KOPT-K1 (cell line): ENCODE measurements around the gene KCNK16.
"Not testable (repeated sequence)": the region's sequence is repeated elsewhere in the genome, so short reads cannot be mapped to it uniquely, and the experiment has no call there.

ENCODE experiments used
- H3K27ac ChIP-seq: fragments of 200-600 bp; sonication (generic); 2 replicates; pipeline ENCODE4 v1.5.1; 2016; ENCODE audit warnings: antibody characterized with exemption, mild to moderate bottlenecking, low read depth, low read length; ENCODE audit not compliant: poor library complexity, severe bottlenecking
- H3K36me3 ChIP-seq: fragments of 200-600 bp; sonication (generic); 2 replicates; pipeline ENCODE4 v1.5.1; 2017; ENCODE audit warnings: antibody characterized with exemption, mild to moderate bottlenecking, low read length, moderate library complexity; ENCODE audit not compliant: insufficient read depth
- H3K9me3 ChIP-seq: fragments of 200-600 bp; sonication (generic); 2 replicates; pipeline ENCODE4 v1.5.1; 2017; ENCODE audit warnings: antibody characterized with exemption, low read length, mild to moderate bottlenecking; ENCODE audit not compliant: insufficient read depth, poor library complexity, severe bottlenecking

Gene KCNK16

GRCh38 chr6:39302669-39303424 lies 19.7 kb downstream of the KCNK16 start:
- H3K27ac ChIP-seq = no peak overlapping the region
- H3K36me3 ChIP-seq = no peaks in the 10 kb centered on the region
- H3K9me3 ChIP-seq = no peaks in the 10 kb centered on the region

GRCh38 chr6:39302011-39302410 lies 20.5 kb downstream of the KCNK16 start:
- Histone ChIP-seq H3K36me3 (no peaks in the 10 kb centered on the region), H3K27ac (no peak overlapping the region), H3K9me3 (no peaks in the 10 kb centered on the region)

- Histone ChIP-seq H3K36me3 (no peaks in the 10 kb centered on the region), H3K27ac (no peak overlapping the region), H3K9me3 (no peaks in the 10 kb centered on the region)
Measured at GRCh38 chr6:39301606-39302005, 20.9 kb downstream of the KCNK16 start.

GRCh38 chr6:39300739-39301138 lies 21.8 kb downstream of the KCNK16 start:
- H3K36me3 ChIP-seq = no peaks in the 10 kb centered on the region
- no peaks in the 10 kb centered on the region for H3K9me3 ChIP-seq
- no peak overlapping the region for H3K27ac ChIP-seq

- no peaks in the 10 kb centered on the region for H3K9me3 ChIP-seq
- H3K27ac ChIP-seq = no peak overlapping the region
- no peaks in the 10 kb centered on the region for H3K36me3 ChIP-seq
Measured at GRCh38 chr6:39298061-39298460, 24.4 kb downstream of the KCNK16 start.

- Histone ChIP-seq H3K36me3 (no peaks in the 10 kb centered on the region), H3K27ac (no peak overlapping the region), H3K9me3 (no peaks in the 10 kb centered on the region)
Measured at GRCh38 chr6:39296745-39297640, 25.5 kb downstream of the KCNK16 start.

GRCh38 chr6:39295611-39296011 lies 26.9 kb downstream of the KCNK16 start:
- Histone ChIP-seq H3K27ac (no peak overlapping the region), H3K9me3 (no peaks in the 10 kb centered on the region), H3K36me3 (no peaks in the 10 kb centered on the region)

- Histone ChIP-seq H3K36me3 (no peaks in the 10 kb centered on the region), H3K27ac (no peak overlapping the region), H3K9me3 (no peaks in the 10 kb centered on the region)
Measured at GRCh38 chr6:39294899-39295298, 27.6 kb downstream of the KCNK16 start.

GRCh38 chr6:39294133-39294532 lies 28.4 kb downstream of the KCNK16 start:
- Histone ChIP-seq H3K9me3 (no peaks in the 10 kb centered on the region), H3K27ac (no peak overlapping the region), H3K36me3 (no peaks in the 10 kb centered on the region)

GRCh38 chr6:39292637-39293036 lies 29.9 kb downstream of the KCNK16 start:
- Histone ChIP-seq H3K27ac (no peak overlapping the region), H3K36me3 (no peaks in the 10 kb centered on the region), H3K9me3 (no peaks in the 10 kb centered on the region)

GRCh38 chr6:39289490-39289889 lies 33.0 kb downstream of the KCNK16 start:
- Histone ChIP-seq H3K27ac (no peak overlapping the region), H3K36me3 (no peaks in the 10 kb centered on the region), H3K9me3 (no peaks in the 10 kb centered on the region)

GRCh38 chr6:39287601-39288000 lies 34.9 kb downstream of the KCNK16 start:
- Histone ChIP-seq H3K9me3 (no peaks in the 10 kb centered on the region), H3K27ac (no peak overlapping the region)

GRCh38 chr6:39286596-39286995 lies 35.9 kb downstream of the KCNK16 start:
- not testable (repeated sequence) for H3K36me3 ChIP-seq, H3K27ac ChIP-seq, H3K9me3 ChIP-seq

More at GRCh38 chr6:39287601-39288000, 34.9 kb downstream of the KCNK16 start:
- no peaks in the 10 kb centered on the region for H3K36me3 ChIP-seq

GRCh38 chr6:39282774-39283173 lies 39.7 kb downstream of the KCNK16 start:
- no peaks in the 10 kb centered on the region for H3K9me3 ChIP-seq
- H3K36me3 ChIP-seq = no peaks in the 10 kb centered on the region
- no peak overlapping the region for H3K27ac ChIP-seq

- Histone ChIP-seq H3K36me3 (no peaks in the 10 kb centered on the region), H3K9me3 (no peaks in the 10 kb centered on the region), H3K27ac (no peak overlapping the region)
Measured at GRCh38 chr6:39281312-39281980, 41.1 kb downstream of the KCNK16 start.
